Activated CD4-positive, alpha-beta T cell treated with anti-CD3 and anti-CD28 coated beads for 24 hours (primary cell): ENCODE data around the gene SUN5.
"Not testable (repeated sequence)": the region's sequence is repeated elsewhere in the genome, so short reads cannot be mapped to it uniquely, and the experiment has no call there.

Experiments used
- DNase-seq, 2 donors: peaks; one replicate each; pipeline ENCODE4 v3.0.0-alpha.2; 2020; ENCODE audit warnings: low read depth in 2 of 2

The SUN5 gene

GRCh38 chr20:33004141-33004751, at the start of gene SUN5:
TSS of gene SUN5 (minus strand) at chr20:33004433. CDS start at chr20:33004340, 93 bp downstream.
- DNase-seq, result no peak

DNA sequence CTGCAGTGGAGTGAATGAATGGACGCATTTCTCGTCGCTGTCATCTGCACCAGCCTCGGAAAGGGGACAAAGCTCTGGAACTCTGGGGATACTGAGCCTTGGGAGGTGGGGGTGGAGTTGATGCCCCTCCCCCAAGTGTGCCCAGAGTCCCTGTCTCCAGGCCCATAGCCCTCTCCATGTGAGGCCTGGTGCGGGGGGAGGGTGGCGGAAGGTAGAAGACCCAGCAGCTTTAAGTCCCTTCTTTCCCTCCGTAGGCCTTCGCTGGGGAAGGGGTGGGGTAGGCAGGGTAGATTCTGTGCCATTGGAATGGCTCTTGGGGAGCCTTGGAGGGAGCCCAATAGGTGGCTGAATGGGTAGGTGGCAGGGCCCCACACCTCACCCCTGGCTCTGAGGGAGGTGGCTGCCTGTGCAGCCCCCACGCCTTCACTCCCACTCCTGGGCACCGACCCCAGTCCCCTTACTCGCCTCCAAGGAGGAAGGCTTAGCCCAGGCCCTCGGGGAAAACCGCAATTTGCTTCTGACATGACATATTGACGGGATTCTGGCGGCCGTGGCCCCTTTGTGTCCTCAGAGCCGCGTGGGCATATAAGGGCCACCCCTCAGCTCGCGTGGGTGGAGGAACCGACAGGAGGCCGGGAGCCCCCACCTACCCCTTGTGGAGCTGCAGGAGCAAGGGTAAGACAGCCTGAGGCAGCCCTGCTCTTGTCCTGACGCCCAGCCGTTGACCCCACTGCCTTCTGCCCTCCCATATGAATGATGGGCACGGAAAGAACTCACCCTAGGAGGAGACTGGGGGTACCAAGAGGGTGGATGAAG, 49.3 kb upstream of the SUN5 start, which contains the start of gene BPIFB3:
Gene BPIFB3 (plus strand): TSS at position 613 of the 816 bp plus-strand sequence. CDS start 1,533 bp downstream, outside the sequence.
- no peak for DNase-seq

DNA sequence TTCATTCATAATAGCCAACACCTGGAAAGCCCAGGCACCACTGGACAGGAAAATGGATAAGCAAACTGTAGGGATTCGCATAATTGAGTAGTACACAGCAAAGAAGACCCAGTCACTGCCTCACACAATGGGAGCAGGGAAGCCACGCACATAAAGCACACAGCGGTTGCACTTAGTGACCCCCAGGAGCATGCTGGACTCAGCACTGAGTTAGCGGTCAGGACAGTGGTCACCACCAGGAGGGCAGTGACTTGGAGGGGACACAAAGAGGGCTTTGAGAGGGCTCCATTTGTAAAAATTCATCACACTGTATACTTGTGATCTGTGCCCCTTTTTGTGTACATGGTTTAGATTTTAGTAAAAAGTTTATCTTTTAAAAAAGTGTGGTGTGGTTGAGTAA, 47.1 kb upstream of the SUN5 start:
- no peak for DNase-seq

GRCh38 chr20:33046412-33046811, 42.2 kb upstream of the SUN5 start:
- no peak for DNase-seq

DNA sequence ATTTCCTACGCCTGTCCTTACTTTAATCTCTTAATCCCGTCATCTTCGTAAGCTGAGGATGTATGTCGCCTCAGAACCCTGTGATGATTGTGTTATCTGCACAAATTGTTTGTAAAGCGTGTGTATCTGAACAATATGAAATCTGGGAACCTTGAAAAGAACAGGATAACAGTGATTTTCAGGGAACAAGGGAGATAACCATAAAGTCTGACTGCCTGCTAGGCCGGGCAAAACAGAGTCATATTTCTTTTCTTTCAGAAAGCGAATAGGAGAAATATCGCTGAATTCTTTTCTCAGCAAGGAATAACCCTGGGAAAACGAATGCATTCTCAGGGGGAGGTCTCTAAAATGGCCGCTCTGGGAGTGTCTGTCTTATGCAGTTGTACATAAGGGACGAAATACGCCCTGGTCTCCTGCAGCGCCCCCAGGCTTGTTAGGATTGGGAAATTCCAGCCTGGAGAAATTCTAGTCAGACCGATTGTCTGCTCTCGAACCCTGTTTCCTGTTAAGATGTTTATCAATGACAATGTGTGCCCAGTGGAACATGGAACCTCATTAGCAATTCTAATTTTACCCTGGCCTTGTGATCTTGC, 41.0 kb upstream of the SUN5 start:
- DNase-seq, result not testable (repeated sequence)

DNA sequence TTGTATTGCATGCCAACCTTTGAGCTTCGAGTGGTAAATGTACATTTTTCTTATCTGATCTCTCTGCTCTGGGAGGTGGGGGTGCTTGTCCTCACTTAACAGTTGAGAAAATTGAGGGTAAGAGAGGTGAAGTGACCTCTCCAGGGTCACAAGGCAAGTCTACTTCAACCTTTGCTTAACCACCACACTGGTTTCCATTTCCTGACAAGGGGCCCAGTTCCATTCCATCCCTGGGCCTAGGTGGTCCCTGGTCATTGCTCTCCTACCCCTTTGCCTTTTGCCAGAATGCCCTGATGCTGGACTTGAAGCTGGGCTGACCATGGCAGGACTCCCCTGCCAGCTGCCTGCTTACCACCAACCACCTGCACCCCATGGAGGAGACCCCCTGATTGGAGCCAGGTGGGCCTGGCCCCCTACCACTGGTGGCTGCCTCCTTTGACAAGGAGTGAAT, 39.5 kb upstream of the SUN5 start:
- no peak for DNase-seq

DNA sequence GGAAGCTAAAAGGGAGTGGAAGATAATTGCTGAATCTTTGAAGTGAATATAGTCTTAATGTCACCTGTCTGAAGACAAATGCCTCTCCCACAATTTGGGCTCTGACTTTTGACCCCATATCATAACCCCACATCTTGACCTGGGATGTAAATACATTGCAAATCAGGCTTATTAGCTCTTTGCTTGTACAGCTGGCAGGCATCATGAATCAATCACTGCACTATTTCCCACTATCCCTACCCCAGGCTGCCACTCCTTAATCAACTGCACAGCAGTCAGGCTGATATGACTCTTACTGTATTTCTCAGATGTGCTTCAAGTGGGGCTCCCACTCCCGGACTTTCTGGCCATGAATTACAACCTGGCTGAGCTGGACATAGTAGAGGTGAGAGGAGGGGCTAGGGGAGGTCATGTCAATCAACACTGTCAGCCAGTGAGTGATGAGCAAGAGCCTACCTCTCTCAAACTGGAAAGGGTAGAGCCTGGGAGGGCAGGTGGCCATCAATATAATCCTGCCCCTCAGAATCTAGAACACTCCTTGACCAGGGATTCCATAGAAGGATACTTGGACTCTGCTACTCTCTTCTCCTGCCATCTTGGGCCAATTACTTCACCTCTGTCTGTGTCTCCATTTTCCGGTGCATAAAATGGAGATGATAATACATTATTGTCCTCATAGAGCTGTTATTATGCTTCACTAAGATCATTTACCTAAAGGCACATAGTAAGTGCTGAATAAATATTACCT, 38.9 kb upstream of the SUN5 start:
- no peak for DNase-seq

- DNase-seq, result no peak
Measured at GRCh38 chr20:33042430-33042829, 38.2 kb upstream of the SUN5 start.

- DNase-seq, result no peak
Measured at GRCh38 chr20:33038243-33038642, 34.0 kb upstream of the SUN5 start.

DNA sequence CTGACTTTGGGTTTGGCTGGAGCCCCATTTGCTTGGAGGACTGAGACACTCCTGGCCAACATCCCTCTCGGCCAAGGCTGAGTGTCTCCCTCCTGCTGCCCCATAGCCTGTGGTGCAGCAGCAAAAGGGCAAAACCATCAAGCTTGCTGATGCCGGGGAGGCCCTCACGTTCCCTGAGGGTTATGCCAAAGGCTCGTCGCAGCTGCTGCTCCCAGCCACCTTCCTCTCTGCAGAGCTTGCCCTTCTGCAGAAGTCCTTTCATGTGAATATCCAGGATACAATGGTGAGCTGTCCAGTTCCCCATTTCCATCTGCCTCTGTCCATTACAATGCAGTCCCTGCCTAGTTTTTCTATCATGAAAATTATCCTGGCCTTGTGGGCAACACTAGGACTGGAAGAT, 33.2 kb upstream of the SUN5 start:
- no peak for DNase-seq

- DNase-seq, result no peak
Measured at GRCh38 chr20:33034901-33035492, 30.8 kb upstream of the SUN5 start.

GRCh38 chr20:33034115-33034514, 29.9 kb upstream of the SUN5 start:
- no peak for DNase-seq

GRCh38 chr20:33033381-33033780, 29.1 kb upstream of the SUN5 start:
- DNase-seq, result no peak

DNA sequence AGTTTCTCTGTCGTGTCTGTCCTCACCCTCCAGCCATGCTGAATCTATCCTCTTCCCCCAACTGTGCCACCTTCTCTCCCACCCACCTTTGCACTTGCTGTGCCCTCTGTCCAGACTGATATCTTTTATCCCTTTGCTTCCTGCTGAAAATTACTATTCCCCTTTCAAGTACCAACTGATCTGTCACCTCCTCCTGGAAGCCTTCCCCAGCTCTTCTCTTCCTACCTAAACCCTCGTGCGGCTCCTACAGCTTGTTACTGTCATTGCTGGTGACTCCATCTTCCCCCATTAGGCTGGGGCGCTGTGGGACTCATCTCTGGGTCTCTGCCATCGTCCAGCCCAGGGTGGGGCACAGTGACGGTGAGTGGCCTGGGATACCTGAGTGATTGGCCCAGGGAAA, 28.3 kb upstream of the SUN5 start:
- no peak for DNase-seq

GRCh38 chr20:33031531-33031930, 27.3 kb upstream of the SUN5 start, which contains the start of gene BPIFB6:
TSS of gene BPIFB6 (plus strand) at chr20:33031648. CDS start at chr20:33031648, 0 bp downstream.
- no peak for DNase-seq

- no peak for DNase-seq
Measured at GRCh38 chr20:33030569-33030968, 26.3 kb upstream of the SUN5 start.

DNA sequence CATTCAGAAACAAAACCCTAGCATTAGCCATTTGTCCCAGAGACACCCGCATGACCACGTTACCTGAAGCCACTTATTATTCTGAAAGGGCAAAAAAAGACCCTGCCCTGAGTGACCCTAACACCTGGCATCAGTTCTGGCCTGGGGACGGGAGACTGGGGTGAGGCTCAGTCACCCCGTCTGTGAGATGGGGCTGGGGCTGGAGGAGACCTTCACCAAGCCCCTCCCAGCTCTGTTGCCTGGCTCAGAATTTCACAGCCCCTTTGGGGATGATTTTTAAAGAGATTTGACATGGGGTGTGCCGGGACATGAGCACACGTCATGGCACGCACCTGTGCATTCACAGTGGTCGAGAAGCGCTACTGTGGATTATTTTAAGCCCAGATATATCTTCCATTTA, 25.8 kb upstream of the SUN5 start:
- no peak for DNase-seq

GRCh38 chr20:33028875-33029274, 24.6 kb upstream of the SUN5 start:
- no peak for DNase-seq

DNA sequence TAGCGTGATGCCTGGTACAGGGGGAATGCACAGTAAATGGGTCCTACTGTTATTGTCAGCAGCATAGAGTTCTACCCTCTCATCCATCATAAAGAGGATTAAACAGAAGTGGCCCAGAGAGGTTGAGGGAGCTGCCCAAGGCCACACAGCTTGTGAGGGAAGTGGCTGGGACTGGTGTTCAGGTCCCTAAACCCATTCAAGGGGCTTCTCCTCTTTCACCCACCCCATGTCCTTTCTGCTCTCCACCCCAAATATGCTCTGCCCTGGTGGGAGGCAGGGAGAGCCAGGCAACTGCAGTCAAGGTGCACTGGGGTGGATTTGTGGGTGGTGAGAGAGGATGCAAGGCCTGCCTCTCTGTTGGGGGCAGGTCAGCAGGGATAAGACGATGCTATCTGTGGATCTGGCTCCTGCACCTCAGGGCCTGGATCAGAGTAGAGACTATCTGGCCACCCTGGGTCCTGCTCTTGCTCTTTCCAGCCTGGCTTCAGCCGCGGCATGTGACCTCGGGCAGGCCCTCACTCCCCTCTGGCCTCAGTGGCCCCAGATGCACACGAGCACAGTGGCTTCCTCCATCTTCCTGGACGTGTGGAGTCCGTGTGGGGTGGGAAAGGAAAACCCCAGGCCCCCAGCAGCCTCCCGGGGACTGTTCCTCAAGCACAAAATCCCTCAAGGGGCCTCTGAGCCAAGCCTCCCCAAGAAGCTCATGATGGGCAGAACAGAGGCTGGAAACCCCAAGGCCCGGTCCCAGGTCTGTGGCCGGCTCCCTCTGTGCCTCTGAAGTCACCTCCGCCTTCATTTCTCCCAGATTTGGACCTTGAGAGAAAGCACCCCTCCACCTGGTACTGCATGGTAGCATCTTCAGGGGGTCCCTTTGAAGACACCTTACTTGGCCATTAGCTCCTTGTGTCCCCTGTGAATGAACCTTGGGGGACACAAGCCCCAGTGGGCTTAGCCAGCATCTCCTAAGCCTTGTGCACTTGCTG, 23.8 kb upstream of the SUN5 start:
- DNase-seq, result no peak
